Type B pancreatic cell (in vitro differentiated cells): ENCODE measurements around the gene PLXNB1. TPM values are rescaled to one million over a fixed set of nuclear protein-coding genes. Genes with fewer than 3 reads are reported as not detected.

Experiments
- DNase-seq: peaks from one replicate; pipeline ENCODE4 v3.0.0; 2021; ENCODE audit warnings: mixed read lengths; ENCODE audit not compliant: unreplicated experiment; ENCODE audit errors: extremely low spot score
- H3K27ac Mint-ChIP-seq: 2 replicates; pipeline ENCODE4 v1.8.0; 2021; ENCODE audit warnings: mild to moderate bottlenecking, mixed read lengths
- H3K27me3 Mint-ChIP-seq: 2 replicates; pipeline ENCODE4 v1.8.0; 2021; ENCODE audit warnings: mixed read lengths
- H3K36me3 Mint-ChIP-seq: 2 replicates; pipeline ENCODE4 v1.8.0; 2021; ENCODE audit warnings: mixed read lengths
- H3K4me1 Mint-ChIP-seq: one replicate; pipeline ENCODE4 v1.8.0; 2021; ENCODE audit warnings: mixed read lengths; ENCODE audit not compliant: unreplicated experiment
- H3K4me3 Mint-ChIP-seq: 2 replicates; pipeline ENCODE4 v1.8.0; 2021; ENCODE audit warnings: mild to moderate bottlenecking, mixed read lengths
- H3K9me3 Mint-ChIP-seq: 2 replicates; pipeline ENCODE4 v1.8.0; 2021; ENCODE audit warnings: mixed read lengths
- CTCF ChIP-seq: fragments of 200-600 bp; sonication (generic); conservative IDR thresholded peaks from 2 replicates; pipeline ENCODE4 v1.5.0; 2021; ENCODE audit warnings: antibody characterized with exemption, mild to moderate bottlenecking
- total RNA-seq: library from RNA; stranded (reverse); gene quantifications from 2 replicates; pipeline ENCODE4 v1.2.1, GENCODE V29; 2021; ENCODE audit warnings: low replicate concordance

Gene PLXNB1
- total RNA-seq, 1 donor from 2014 or later: 212 TPM

- peaks cover 23% of the 10 kb centered on the region for H3K4me1 Mint-ChIP-seq
Observed at GRCh38 chr3:48422272-48422671, 7.6 kb downstream of the PLXNB1 start.

GRCh38 chr3:48420561-48420960, 9.3 kb downstream of the PLXNB1 start:
- peak overlapping the region; percentile 43 for H3K27ac Mint-ChIP-seq
- H3K27me3 Mint-ChIP-seq: no peaks in the 10 kb centered on the region
- DNase-seq: no peak
- H3K4me1 Mint-ChIP-seq: peaks cover 11% of the 10 kb centered on the region
- no peak for TF ChIP-seq CTCF
- no peak overlapping the region for H3K4me3 Mint-ChIP-seq
- H3K9me3 Mint-ChIP-seq: no peaks in the 10 kb centered on the region
- peaks cover 3% of the 10 kb centered on the region for H3K36me3 Mint-ChIP-seq

More at GRCh38 chr3:48422272-48422671, 7.6 kb downstream of the PLXNB1 start:
- H3K27me3 Mint-ChIP-seq: no peaks in the 10 kb centered on the region
- H3K4me3 Mint-ChIP-seq: no peak overlapping the region
- peaks cover 8% of the 10 kb centered on the region for H3K36me3 Mint-ChIP-seq
- no peak for DNase-seq
- no peak overlapping the region for H3K27ac Mint-ChIP-seq
- H3K9me3 Mint-ChIP-seq: no peaks in the 10 kb centered on the region
- no peak for TF ChIP-seq CTCF

DNA sequence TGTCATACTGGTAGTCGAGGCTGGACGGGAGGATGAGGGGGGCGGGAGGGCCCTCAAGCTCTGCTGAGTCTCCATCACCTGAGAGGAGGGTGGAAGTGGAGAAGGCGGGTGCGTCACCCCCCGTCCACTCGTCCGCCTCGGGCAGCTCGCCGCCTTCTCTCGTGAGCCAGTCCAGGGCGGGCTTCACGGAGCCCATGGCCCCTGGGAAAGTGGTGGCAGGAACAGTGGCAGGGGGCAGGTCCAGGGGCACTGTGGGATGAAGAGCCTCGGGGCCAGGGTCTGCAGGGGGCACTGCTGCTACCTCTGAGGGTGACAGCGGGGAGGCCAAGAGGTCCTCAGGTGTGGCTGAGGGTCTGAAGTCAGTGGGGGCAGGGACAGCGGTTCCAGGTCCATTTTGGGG, 10.3 kb downstream of the PLXNB1 start:
- Mint-ChIP-seq H3K27me3 (no peaks in the 10 kb centered on the region), H3K9me3 (no peaks in the 10 kb centered on the region), H3K36me3 (peaks cover 3% of the 10 kb centered on the region), H3K4me1 (peaks cover 4% of the 10 kb centered on the region), H3K4me3 (no peak overlapping the region), H3K27ac (no peak overlapping the region)
- no peak for DNase-seq
- TF ChIP-seq CTCF: no peak

DNA sequence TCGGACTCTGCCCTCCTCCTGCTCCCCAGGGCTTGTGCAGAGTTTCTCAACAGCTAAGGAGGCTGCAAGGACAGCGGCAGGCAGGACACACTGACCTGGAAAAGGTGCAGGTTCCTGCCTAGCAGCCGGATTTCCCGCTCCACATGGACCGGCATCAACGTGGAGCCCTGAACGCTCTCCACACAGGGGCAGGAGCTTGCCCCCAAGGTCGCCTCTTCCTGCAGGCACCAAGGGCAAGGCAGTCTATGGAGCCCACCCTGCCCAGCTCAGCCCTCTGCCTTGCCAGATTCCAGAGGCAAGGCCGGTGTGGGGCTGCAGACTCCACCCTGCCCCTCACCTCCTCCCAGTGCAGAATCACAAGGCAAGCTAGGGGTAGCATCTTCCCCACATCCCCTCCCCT, 10.7 kb downstream of the PLXNB1 start:
- no peaks in the 10 kb centered on the region for H3K27me3 Mint-ChIP-seq
- H3K27ac Mint-ChIP-seq: no peak overlapping the region
- no peak for TF ChIP-seq CTCF
- H3K4me3 Mint-ChIP-seq: no peak overlapping the region
- no peak for DNase-seq
- H3K4me1 Mint-ChIP-seq: peaks cover 4% of the 10 kb centered on the region
- H3K9me3 Mint-ChIP-seq: no peaks in the 10 kb centered on the region
- peaks cover 3% of the 10 kb centered on the region for H3K36me3 Mint-ChIP-seq

GRCh38 chr3:48418651-48419050, 11.2 kb downstream of the PLXNB1 start:
- H3K36me3 Mint-ChIP-seq: peaks cover 3% of the 10 kb centered on the region
- no peak overlapping the region for H3K27ac Mint-ChIP-seq
- no peak overlapping the region for H3K4me3 Mint-ChIP-seq
- no peak for DNase-seq
- TF ChIP-seq CTCF: no peak
- peaks cover 4% of the 10 kb centered on the region for H3K4me1 Mint-ChIP-seq
- H3K27me3 Mint-ChIP-seq: no peaks in the 10 kb centered on the region
- H3K9me3 Mint-ChIP-seq: no peaks in the 10 kb centered on the region

DNA sequence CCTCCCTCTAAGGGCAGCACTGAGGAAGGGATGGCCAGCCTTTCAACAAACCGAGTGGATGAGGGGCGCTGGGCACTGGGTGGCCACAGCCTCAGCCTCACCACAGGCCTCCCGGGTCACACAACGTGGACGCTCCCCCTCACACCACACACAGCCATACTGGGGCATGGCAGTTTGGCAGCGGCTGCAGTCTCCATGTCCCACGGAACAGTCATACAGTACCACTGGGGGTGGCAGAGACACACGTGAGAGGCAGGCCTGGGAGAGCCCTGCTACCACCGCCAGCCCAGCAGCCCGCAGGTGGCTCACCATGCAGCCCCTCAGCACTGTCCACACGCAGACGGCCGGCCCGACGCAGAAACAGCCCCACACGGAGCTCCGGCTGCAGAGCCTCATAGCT, 11.7 kb downstream of the PLXNB1 start:
- Mint-ChIP-seq H3K27ac (no peak overlapping the region), H3K4me3 (no peak overlapping the region), H3K4me1 (peaks cover 3% of the 10 kb centered on the region), H3K27me3 (no peaks in the 10 kb centered on the region), H3K9me3 (no peaks in the 10 kb centered on the region), H3K36me3 (peaks cover 5% of the 10 kb centered on the region)
- DNase-seq: no peak
- TF ChIP-seq CTCF: no peak
